Stimulated activated naive B cell treated with anti-CD40 and anti-IgM and Interleukin-4, amounts not matched to agents 10 μg/mL and 1 μg/mL and 100 μg/mL, for 72 hours (primary cell): ENCODE measurements around the gene ZNF780B.

Experiments
- ATAC-seq, 2 donors: fragments of 150-1000 bp; cut with Tn5 transposase; replicated peaks; 2 replicates each; pipeline ENCODE4 v1.10.0; 2021; ENCODE audit warnings: moderate library complexity in 1 of 2
- DNase-seq: peaks from one replicate; pipeline ENCODE4 v3.0.0; 2021
- H3K27ac Mint-ChIP-seq: one replicate; pipeline ENCODE4 v1.8.0; 2022; ENCODE audit warnings: mild to moderate bottlenecking, mixed read lengths
- H3K27me3 Mint-ChIP-seq, 2 donors: one replicate each; pipeline ENCODE4 v1.8.0; 2022; ENCODE audit warnings: mixed read lengths in 2 of 2
- H3K36me3 Mint-ChIP-seq, 2 donors: one replicate each; pipeline ENCODE4 v1.8.0; 2022; ENCODE audit warnings: mixed read lengths in 2 of 2, mild to moderate bottlenecking in 1 of 2
- H3K4me1 Mint-ChIP-seq, 2 donors: one replicate each; pipeline ENCODE4 v1.8.0; 2022; ENCODE audit warnings: mixed read lengths in 2 of 2, mild to moderate bottlenecking in 1 of 2
- H3K4me3 Mint-ChIP-seq, 2 donors: one replicate each; pipeline ENCODE4 v1.8.0; 2022; ENCODE audit warnings: mild to moderate bottlenecking in 2 of 2, mixed read lengths in 2 of 2, moderate library complexity in 1 of 2
- H3K9me3 Mint-ChIP-seq, 2 donors: one replicate each; pipeline ENCODE4 v1.8.0; 2022; ENCODE audit warnings: mixed read lengths in 2 of 2, mild to moderate bottlenecking in 1 of 2

ZNF780B gene

DNA sequence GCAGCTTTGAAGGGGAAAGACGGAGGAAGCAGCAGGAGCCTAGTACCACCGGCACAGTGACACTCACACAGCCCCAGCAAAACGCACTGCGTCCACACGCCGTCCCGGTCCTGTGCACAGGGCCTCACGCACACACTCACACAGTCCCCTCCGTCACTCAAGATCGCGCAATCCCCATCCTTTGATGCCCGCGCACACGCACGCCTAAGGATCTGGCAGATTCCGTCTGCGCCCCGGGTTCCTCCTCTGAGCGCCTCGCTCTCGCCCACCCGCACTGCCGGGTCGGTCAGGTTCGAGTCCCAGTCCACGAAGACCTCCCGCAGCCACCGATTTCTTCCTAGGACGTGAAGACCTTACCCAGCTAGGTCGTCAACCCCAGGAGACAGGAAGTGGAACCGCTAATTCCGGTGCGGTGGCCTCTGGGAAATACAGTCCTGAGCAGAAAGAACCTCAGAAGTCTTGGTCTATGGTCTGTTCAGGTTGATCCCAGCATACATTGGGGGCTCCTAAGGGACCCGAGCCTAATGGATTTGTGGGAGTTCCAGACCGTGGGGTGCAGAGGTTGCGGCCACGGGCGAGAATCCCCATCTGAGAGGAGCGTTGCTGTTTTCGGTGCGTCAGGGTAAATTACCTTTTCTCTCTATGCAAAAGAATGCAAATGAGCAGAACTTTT is at the start of gene ZNF780B:
Gene ZNF780B, minus strand, starts transcription at position 400 of the 673 bp plus-strand sequence. CDS start 5,899 bp downstream, outside the sequence.
- H3K27ac Mint-ChIP-seq, result peak within 1 kb of the TSS; percentile 96
- DNase-seq (peak; percentile 65), ATAC-seq (peak; percentile 93 to 95)
- H3K36me3 Mint-ChIP-seq, result peaks cover 22 to 25% of the 10 kb centered on the region in 2 donors
- H3K4me3 Mint-ChIP-seq, result peak within 1 kb of the TSS; percentile 97
- peaks cover 14 to 15% of the 10 kb centered on the region in 2 donors for H3K9me3 Mint-ChIP-seq
- peaks cover 18 to 44% of the 10 kb centered on the region in 2 donors for H3K4me1 Mint-ChIP-seq
- H3K27me3 Mint-ChIP-seq, result peaks cover 6 to 9% of the 10 kb centered on the region in 2 donors

DNA sequence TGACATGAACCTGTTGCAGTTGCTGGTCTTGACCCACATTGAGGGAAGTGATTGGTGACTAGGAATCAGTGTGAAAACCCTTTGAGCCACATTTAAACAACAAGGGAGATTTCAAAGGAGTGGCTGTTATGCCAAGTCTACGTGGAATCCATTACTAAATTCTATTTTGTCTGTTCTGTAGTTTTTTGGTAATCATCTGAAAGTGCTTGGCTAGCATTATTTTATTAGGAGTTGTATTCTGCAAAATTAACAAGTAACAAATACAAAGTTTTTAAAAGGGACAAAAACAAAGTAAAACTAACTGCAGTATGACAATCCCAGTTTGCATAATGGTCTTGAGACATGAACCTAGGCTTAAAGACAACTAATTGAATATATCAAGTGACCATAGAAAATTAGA is 48.7 kb upstream of the ZNF780B start:
- Mint-ChIP-seq H3K27ac (no peak overlapping the region), H3K9me3 (peaks cover 0 to 4% of the 10 kb centered on the region in 2 donors), H3K4me3 (no peak overlapping the region), H3K27me3 (peaks cover 0 to 6% of the 10 kb centered on the region in 2 donors), H3K4me1 (no peaks in the 10 kb centered on the region), H3K36me3 (peaks cover 0 to 3% of the 10 kb centered on the region in 2 donors)
- ATAC-seq, result no peak
- no peak for DNase-seq

DNA sequence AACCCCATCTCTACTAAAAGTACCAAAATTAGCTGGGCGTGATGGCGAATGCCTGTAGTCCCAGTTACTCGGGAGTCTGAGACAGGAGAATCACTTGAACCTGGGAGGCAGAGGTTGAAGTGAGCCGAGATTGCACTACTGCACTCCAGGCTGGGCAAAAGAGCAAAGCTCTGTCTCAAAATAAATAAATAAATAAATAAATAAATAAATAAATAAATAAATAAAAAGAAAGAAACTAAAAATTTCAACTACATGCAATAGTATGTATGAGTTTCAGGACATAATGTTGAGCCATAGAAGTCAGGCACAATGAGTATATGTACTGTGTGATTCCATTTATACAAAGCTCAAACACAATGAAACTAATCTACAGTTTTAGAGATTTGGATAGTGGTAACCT is 47.6 kb upstream of the ZNF780B start:
- no peak for DNase-seq
- Mint-ChIP-seq H3K27me3 (peaks cover 0 to 13% of the 10 kb centered on the region in 2 donors), H3K36me3 (peaks cover 0 to 3% of the 10 kb centered on the region in 2 donors), H3K9me3 (peaks cover 0 to 4% of the 10 kb centered on the region in 2 donors), H3K4me1 (no peaks in the 10 kb centered on the region), H3K27ac (no peak overlapping the region), H3K4me3 (no peak overlapping the region)
- no peak for ATAC-seq

DNA sequence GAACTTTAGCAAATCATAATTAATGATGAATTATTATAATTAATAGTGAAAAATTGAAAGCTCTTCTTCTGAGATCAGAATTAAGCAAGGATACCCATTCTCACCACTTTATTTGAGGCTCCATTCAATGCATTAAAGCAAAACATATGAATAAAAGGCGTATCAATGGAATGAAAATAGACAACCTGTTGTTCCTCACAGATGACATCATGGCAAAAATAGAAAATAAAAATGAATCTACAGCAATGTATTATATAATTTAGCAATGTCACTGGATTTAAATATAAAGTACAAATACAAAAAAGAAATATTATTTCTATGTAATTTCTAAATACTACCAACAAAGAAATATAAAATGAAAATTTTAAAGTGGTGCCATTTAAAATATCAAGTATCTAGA is 45.8 kb upstream of the ZNF780B start:
- no peak for DNase-seq
- Mint-ChIP-seq H3K27ac (no peak overlapping the region), H3K27me3 (peaks cover 10 to 28% of the 10 kb centered on the region in 2 donors), H3K36me3 (peaks cover 0 to 3% of the 10 kb centered on the region in 2 donors), H3K4me3 (no peak overlapping the region), H3K4me1 (no peaks in the 10 kb centered on the region), H3K9me3 (peaks cover 0 to 4% of the 10 kb centered on the region in 2 donors)
- no peak for ATAC-seq

DNA sequence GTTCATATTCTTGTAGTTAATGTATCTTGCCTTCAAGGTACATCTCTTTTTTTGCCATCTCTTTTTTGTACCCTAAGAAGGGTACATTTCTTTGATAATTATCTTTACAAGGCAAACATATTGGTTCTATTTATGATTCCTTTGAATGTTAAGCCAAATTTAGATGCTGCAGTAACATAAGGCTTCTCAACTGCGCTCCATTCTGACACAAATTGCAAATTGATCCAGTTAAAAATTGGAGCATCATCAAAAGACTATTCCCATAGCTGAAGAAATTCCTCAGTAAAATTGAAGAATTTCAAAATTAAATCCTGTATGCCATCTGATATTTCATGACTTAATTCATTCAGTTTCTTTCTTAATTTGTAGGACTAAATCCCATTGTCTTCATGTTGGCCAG is 37.4 kb upstream of the ZNF780B start:
- Mint-ChIP-seq H3K9me3 (peaks cover 6% of the 10 kb centered on the region in 2 donors), H3K27me3 (peaks cover 26 to 32% of the 10 kb centered on the region in 2 donors), H3K36me3 (peaks cover 9 to 12% of the 10 kb centered on the region in 2 donors), H3K27ac (no peak overlapping the region), H3K4me1 (peaks cover 10 to 20% of the 10 kb centered on the region in 2 donors), H3K4me3 (no peak overlapping the region)
- ATAC-seq, result no peak
- no peak for DNase-seq

DNA sequence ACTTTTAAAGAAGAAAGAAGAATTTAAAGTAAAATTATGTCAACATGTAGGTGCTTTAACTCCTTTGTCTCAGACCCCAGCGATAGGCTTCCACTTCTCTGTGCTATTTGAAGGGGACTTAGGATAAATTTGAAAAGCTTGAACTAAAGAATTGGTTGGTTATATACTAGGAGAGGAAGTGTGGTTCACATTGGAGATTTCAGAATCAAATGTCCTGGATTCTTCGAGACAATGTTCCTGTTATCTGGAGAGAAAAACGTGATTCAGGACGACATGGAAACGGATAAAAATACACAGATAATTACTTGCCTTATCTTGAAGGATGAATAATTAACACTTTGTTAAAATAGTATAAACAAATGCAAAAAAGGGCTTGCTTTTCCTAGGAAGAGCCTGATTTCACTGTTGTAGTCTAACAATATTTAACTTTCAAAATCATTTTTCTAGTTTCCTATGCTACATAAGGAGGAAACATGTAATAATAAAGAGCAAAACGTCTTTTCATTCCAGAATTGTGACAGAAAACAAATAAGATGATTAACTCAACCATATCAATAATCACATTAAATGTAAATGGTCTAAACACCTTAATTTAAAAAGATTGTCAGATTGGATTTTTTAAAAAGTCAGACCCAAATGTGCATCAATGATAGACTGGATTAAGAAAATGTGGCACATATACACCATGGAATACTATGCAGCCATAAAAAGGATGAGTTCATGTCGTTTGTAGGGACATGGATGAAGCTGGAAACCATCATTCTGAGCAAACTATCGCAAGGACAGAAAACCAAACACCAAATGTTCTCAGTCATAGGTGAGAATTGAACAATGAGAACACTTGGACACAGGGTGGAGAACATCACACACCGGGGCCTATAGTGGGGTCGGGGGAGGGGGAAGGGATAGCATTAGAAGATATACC is 35.4 kb upstream of the ZNF780B start:
- ATAC-seq (no peak), DNase-seq (no peak)
- Mint-ChIP-seq H3K27ac (peak overlapping the region; percentile 99), H3K4me3 (peak overlapping the region; percentile 98 to 100), H3K27me3 (peaks cover 16 to 18% of the 10 kb centered on the region in 2 donors), H3K4me1 (peaks cover 10 to 31% of the 10 kb centered on the region in 2 donors), H3K36me3 (peaks cover 16 to 22% of the 10 kb centered on the region in 2 donors), H3K9me3 (peaks cover 6 to 10% of the 10 kb centered on the region in 2 donors)

DNA sequence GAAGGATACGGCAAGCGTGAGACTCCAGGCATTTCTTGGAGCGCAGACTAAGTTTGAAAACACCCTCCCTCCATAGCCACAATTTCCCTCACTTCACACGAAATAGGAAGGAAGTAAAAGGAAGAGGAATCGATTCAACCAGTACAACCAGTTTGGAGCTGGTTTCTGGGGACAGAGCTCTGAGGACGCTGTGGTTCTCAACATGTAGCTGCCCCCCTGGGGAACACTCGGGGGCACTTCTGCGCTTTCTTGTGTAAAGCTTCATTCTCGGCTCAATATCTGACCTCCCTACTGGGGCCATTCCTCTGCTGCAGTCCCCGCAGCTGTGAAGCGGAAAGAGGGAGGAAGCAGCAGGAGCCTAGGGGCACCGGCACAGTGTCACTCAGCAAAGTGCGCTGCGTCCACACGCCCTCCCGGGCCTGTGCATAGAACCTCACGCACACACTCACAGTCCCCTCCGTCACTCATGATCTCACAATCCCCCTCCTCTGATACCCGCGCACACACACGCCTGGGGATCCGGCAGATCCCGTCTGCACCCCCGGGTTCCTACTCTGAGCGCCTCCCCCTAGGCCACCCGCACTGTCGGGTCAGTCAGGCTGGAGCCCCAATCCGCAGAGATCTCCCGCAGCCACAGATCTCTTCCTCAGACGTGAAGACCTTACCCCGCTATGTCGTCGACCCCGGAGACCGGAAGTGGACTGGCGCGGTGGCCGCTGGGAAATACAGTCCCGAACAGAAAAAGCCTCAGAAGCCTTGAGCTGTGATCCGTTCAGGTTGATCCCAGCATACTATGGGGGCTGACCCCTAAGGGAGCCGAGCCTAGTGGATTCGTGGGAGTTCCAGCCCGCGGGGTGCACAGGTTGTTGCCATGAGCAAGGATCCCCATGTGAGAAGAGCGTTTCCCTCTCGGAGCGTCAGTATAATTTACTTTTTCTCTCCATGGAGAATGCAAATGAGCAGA is 34.5 kb upstream of the ZNF780B start, which contains the start of gene ZNF780A:
Gene ZNF780A, minus strand, starts transcription at position 703 of the 964 bp plus-strand sequence. CDS start 6,190 bp downstream, outside the sequence.
- Mint-ChIP-seq H3K27me3 (peaks cover 7 to 13% of the 10 kb centered on the region in 2 donors), H3K9me3 (peaks cover 2 to 7% of the 10 kb centered on the region in 2 donors), H3K4me1 (peaks cover 10 to 31% of the 10 kb centered on the region in 2 donors), H3K36me3 (peaks cover 13 to 19% of the 10 kb centered on the region in 2 donors), H3K4me3 (peak within 1 kb of the TSS; percentile 98 to 100), H3K27ac (peak within 1 kb of the TSS; percentile 99)
- ATAC-seq (peak; percentile 92 to 93), DNase-seq (peak; percentile 66)

DNA sequence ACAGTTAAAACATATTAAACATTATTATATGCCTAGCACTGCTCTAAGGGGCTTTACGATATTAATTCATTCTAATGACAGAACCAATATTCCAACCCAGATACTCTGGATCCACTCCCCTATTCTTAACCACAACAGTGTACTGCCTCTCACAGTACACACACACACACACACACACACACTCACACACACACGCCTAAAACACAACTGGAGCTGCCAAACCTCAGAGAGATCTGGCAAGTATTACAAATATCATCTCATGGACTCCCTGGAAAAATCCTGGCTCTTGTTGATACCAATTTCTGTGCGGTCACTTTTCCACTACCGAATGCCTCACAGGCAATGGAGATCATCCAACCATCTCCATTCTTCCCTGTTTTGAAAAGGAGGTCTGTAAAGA is 33.4 kb upstream of the ZNF780B start:
- Mint-ChIP-seq H3K27me3 (peaks cover 0 to 2% of the 10 kb centered on the region in 2 donors), H3K36me3 (peaks cover 17 to 22% of the 10 kb centered on the region in 2 donors), H3K27ac (peak overlapping the region; percentile 75), H3K4me3 (peak overlapping the region; percentile 98 to 100), H3K4me1 (peaks cover 10 to 31% of the 10 kb centered on the region in 2 donors), H3K9me3 (peaks cover 0 to 6% of the 10 kb centered on the region in 2 donors)
- ATAC-seq (no peak), DNase-seq (no peak)

DNA sequence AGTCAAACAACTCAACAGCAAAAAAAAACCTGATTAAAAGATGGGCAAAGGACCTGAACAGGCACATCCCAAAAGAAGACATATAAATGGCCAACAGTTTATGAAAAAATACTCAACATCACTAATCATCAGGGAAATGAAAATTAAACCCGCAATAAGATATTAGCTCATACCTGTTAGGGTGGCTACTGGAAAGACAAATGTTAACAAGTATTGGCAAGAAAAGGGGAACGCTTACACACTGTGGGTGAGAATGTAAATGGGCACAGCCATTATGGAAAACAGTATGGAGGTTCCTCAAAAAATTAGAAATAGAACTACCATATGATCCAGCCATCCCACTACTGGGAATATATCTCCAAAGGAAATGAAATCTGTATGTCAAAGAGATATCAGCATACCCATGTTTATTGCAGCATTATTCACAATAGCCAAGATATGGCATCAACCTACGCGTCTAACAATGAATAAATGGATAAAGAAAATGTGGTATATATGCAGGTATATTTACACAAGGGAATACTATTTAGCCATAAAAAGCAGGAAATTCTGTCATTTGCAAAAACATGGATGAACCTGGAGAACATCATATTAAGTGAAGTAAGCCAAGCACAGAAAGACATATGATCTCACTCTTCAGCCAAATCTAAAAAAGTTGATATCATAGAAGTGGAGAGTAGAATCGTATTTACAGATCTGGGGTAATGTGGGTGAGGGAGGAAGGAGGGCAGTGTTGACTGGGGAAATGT is 32.4 kb upstream of the ZNF780B start:
- DNase-seq (no peak), ATAC-seq (no peak)
- Mint-ChIP-seq H3K27me3 (no peaks in the 10 kb centered on the region), H3K27ac (no peak overlapping the region), H3K4me3 (no peak overlapping the region), H3K36me3 (peaks cover 22 to 28% of the 10 kb centered on the region in 2 donors), H3K4me1 (peaks cover 10 to 31% of the 10 kb centered on the region in 2 donors), H3K9me3 (peaks cover 0 to 6% of the 10 kb centered on the region in 2 donors)

DNA sequence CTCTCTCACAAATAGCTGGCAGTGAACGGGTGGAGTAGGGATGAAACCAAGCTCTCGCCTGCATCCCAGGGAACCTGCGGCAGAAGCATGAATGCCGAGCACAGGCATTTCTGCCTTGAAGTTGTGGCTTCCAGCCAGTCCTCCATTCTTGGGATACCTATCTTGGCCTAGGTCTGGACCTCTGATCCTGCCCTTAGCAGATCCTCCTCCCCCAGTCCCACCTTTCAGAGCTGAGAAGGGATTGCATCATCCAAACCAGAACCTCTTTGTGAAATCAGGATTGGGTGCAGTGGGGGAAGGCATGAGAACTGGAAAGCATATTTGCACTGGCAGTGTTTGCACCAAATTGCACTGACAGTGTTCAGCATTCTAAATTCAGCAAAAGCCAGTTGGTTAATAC is 28.9 kb upstream of the ZNF780B start:
- Mint-ChIP-seq H3K27ac (no peak overlapping the region), H3K27me3 (no peaks in the 10 kb centered on the region), H3K4me3 (no peak overlapping the region), H3K9me3 (peaks cover 6 to 10% of the 10 kb centered on the region in 2 donors), H3K36me3 (peaks cover 41 to 56% of the 10 kb centered on the region in 2 donors), H3K4me1 (peaks cover 15 to 45% of the 10 kb centered on the region in 2 donors)
- DNase-seq (no peak), ATAC-seq (no peak)

DNA sequence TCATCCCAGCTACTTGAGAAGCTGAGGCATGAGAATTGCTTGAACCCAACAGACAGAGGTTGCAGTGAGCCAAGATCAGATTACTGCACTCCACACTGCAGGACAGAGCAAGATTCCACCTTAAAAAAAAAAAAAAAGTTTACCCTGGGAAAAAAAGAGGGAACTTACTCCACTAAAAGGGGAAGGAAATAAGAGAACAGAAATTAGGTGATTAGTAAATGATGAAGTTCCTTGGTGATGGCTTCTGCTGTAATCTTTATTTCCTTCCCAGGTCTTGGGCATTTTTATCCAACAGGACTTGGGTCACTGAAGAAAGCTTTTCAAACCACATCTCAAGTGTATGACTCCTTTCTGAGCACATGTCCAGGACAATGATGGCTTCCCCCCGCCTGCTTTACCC is 25.4 kb upstream of the ZNF780B start:
- no peak overlapping the region for H3K27ac Mint-ChIP-seq

DNA sequence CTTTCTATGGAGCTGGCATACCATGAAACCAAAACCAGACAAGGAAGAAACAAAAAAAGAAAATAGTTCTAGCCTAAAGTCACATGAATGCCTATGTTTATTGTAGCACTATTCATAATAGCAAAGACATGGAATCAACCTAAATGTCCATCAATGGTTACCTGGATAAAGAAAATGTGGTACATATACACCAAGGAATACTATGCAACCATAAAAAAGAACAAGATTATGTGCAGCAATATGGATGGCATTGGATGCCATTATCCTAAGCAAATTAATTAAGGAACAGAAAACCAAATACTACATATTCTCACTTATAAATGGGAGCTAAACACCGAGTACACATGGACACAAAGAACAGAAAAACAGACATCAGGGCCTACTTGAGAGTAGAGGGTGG is 24.3 kb upstream of the ZNF780B start:
- H3K9me3 Mint-ChIP-seq, result peaks cover 29 to 33% of the 10 kb centered on the region in 2 donors
- no peaks in the 10 kb centered on the region for H3K27me3 Mint-ChIP-seq

More for the DNA sequence above, 25.4 kb upstream of the ZNF780B start:
- DNase-seq (no peak), ATAC-seq (no peak)
- Mint-ChIP-seq H3K4me1 (peaks cover 10 to 22% of the 10 kb centered on the region in 2 donors), H3K9me3 (peaks cover 28 to 33% of the 10 kb centered on the region in 2 donors), H3K36me3 (peaks cover 61 to 75% of the 10 kb centered on the region in 2 donors), H3K4me3 (no peak overlapping the region), H3K27me3 (no peaks in the 10 kb centered on the region)

DNA sequence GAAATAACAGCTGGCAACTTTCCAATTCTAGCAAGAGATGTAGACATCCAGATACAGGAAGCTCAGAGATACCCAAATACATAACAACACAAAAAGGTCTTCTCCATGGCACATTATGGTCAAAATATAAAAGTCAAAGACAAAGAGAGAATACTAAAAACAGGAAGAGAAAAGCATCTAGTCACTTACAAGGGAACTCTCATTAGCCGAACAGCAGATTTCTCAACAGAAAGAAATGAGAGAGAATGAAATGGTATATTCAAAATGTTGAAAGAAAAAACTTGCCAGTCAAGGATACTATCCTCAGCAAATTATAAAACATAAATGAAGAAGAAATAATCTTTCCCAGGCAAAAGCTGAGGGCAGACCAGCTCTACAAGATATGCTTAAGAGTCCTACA is 22.3 kb upstream of the ZNF780B start:
- peaks cover 10 to 22% of the 10 kb centered on the region in 2 donors for H3K4me1 Mint-ChIP-seq
- H3K4me3 Mint-ChIP-seq, result no peak overlapping the region
- H3K27ac Mint-ChIP-seq, result no peak overlapping the region
- ATAC-seq, result no peak
- H3K9me3 Mint-ChIP-seq, result peaks cover 29 to 33% of the 10 kb centered on the region in 2 donors
- DNase-seq, result no peak
- H3K27me3 Mint-ChIP-seq, result no peaks in the 10 kb centered on the region
- H3K36me3 Mint-ChIP-seq, result peaks cover 81 to 94% of the 10 kb centered on the region in 2 donors

More for the DNA sequence above, 24.3 kb upstream of the ZNF780B start:
- DNase-seq (no peak), ATAC-seq (no peak)
- peaks cover 10 to 22% of the 10 kb centered on the region in 2 donors for H3K4me1 Mint-ChIP-seq
- H3K4me3 Mint-ChIP-seq, result no peak overlapping the region
- H3K36me3 Mint-ChIP-seq, result peaks cover 72 to 87% of the 10 kb centered on the region in 2 donors
- H3K27ac Mint-ChIP-seq, result no peak overlapping the region
